Osteocyte (in vitro differentiated cells): ENCODE results near the gene MPRIP. TPM values are rescaled to one million over a fixed set of nuclear protein-coding genes. Genes with fewer than 3 reads are reported as not detected.
A peak's percentile ranks its signal among the peaks of the same experiment; 100 is the strongest.

Source experiments
- DNase-seq: peaks from one replicate; pipeline ENCODE4 v3.0.0; 2021; ENCODE audit warnings: mixed read lengths; ENCODE audit not compliant: unreplicated experiment; ENCODE audit errors: extremely low spot score
- H3K27ac Mint-ChIP-seq: one replicate; pipeline ENCODE4 v1.8.0; 2021; ENCODE audit warnings: mild to moderate bottlenecking, mixed read lengths; ENCODE audit not compliant: unreplicated experiment
- H3K27me3 Mint-ChIP-seq: one replicate; pipeline ENCODE4 v1.8.0; 2021; ENCODE audit warnings: mixed read lengths; ENCODE audit not compliant: unreplicated experiment
- H3K36me3 Mint-ChIP-seq: one replicate; pipeline ENCODE4 v1.8.0; 2021; ENCODE audit warnings: mixed read lengths; ENCODE audit not compliant: unreplicated experiment
- H3K4me1 Mint-ChIP-seq: one replicate; pipeline ENCODE4 v1.8.0; 2021; ENCODE audit warnings: mixed read lengths; ENCODE audit not compliant: unreplicated experiment
- H3K4me3 Mint-ChIP-seq: one replicate; pipeline ENCODE4 v1.8.0; 2021; ENCODE audit warnings: mild to moderate bottlenecking, moderate library complexity, mixed read lengths; ENCODE audit not compliant: unreplicated experiment
- H3K9me3 Mint-ChIP-seq: one replicate; pipeline ENCODE4 v1.8.0; 2021; ENCODE audit warnings: mixed read lengths; ENCODE audit not compliant: unreplicated experiment
- total RNA-seq: library from RNA; stranded (reverse); gene quantifications from 2 replicates; pipeline ENCODE4 v1.2.1, GENCODE V29; 2021
- TF ChIP-seq, protein P1 (sequence below): fragments of 200-600 bp; sonication (generic); IDR thresholded peaks from 2 replicates; pipeline ENCODE4 v1.5.0; 2021; ENCODE audit warnings: antibody characterized with exemption, mild to moderate bottlenecking, moderate library complexity

MPRIP gene
- total RNA-seq, 1 donor from 2014 or later, result 206 TPM

DNA sequence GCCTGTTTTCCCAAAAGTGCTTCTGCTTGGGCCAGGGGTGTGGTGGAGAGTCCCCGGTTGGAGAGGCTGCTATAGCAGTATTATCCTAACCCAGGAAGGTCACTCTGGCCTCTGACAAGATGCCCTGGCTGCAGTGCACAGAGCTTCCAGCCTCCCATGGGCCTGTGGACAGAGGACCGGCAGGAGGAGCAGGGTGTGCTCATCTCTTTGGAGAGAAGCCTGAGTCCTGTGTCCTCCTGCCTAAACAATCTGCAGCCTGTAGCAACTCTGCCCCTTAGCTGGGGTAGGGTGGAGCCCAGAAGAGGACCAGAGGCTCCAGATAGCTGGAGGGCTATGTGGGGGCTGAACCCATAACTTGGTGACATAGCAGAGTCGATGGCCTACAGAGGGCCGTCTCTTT lies 78.0 kb downstream of the MPRIP start:
- TF ChIP-seq, protein P1, sequence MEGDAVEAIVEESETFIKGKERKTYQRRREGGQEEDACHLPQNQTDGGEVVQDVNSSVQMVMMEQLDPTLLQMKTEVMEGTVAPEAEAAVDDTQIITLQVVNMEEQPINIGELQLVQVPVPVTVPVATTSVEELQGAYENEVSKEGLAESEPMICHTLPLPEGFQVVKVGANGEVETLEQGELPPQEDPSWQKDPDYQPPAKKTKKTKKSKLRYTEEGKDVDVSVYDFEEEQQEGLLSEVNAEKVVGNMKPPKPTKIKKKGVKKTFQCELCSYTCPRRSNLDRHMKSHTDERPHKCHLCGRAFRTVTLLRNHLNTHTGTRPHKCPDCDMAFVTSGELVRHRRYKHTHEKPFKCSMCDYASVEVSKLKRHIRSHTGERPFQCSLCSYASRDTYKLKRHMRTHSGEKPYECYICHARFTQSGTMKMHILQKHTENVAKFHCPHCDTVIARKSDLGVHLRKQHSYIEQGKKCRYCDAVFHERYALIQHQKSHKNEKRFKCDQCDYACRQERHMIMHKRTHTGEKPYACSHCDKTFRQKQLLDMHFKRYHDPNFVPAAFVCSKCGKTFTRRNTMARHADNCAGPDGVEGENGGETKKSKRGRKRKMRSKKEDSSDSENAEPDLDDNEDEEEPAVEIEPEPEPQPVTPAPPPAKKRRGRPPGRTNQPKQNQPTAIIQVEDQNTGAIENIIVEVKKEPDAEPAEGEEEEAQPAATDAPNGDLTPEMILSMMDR, result no peak
- Mint-ChIP-seq H3K27ac (peak overlapping the region; percentile 84), H3K4me3 (no peak overlapping the region), H3K9me3 (no peaks in the 10 kb centered on the region), H3K4me1 (peaks cover 46% of the 10 kb centered on the region), H3K27me3 (no peaks in the 10 kb centered on the region), H3K36me3 (no peaks in the 10 kb centered on the region)
- DNase-seq, result no peak

DNA sequence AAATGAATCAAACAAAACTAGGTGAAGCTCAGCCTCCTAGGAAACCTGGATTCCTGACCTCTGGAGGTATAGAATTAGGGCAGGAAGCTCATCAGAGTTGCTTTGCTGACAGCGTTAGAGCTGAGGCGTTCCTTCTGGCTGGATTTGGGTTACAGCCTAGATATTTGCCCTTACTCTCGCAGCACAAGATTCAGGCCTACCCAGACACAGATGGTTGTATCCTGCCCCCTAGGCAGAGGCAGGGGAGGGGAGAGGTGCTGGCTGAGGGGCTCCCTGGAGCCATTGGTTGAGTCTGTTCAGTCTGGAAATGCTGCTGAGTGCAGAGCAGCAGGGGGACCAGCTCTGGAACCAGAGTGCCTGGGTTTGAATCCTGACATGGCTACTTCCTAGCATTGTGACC lies 78.4 kb downstream of the MPRIP start:
- Mint-ChIP-seq H3K36me3 (no peaks in the 10 kb centered on the region), H3K4me3 (no peak overlapping the region), H3K9me3 (no peaks in the 10 kb centered on the region), H3K4me1 (peaks cover 50% of the 10 kb centered on the region), H3K27me3 (no peaks in the 10 kb centered on the region), H3K27ac (peak overlapping the region; percentile 84)
- no peak for DNase-seq
- TF ChIP-seq, protein P1, result no peak

DNA sequence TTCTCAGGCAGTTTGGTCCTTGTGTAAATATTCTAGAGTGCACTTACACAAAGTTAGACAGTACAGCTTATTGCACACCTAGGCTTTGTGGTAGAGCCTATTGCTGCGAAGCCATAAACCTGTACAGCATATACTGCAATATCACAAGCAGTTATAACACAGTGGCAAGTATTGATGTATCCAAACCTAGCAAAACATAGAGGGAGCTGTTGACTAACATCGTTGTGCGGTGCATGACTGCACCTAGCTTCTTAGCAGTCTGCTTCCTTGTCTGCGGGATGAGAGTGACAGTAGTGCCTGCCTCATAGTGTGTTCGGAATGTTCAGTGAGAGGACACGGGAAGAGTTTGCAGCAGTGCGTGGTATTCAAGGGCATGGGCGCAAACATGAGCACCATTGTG lies 78.9 kb downstream of the MPRIP start:
- H3K27ac Mint-ChIP-seq, result no peak overlapping the region
- no peaks in the 10 kb centered on the region for H3K9me3 Mint-ChIP-seq
- DNase-seq, result no peak
- peaks cover 53% of the 10 kb centered on the region for H3K4me1 Mint-ChIP-seq
- no peaks in the 10 kb centered on the region for H3K27me3 Mint-ChIP-seq
- no peak overlapping the region for H3K4me3 Mint-ChIP-seq
- H3K36me3 Mint-ChIP-seq, result no peaks in the 10 kb centered on the region
- TF ChIP-seq, protein P1, result no peak

DNA sequence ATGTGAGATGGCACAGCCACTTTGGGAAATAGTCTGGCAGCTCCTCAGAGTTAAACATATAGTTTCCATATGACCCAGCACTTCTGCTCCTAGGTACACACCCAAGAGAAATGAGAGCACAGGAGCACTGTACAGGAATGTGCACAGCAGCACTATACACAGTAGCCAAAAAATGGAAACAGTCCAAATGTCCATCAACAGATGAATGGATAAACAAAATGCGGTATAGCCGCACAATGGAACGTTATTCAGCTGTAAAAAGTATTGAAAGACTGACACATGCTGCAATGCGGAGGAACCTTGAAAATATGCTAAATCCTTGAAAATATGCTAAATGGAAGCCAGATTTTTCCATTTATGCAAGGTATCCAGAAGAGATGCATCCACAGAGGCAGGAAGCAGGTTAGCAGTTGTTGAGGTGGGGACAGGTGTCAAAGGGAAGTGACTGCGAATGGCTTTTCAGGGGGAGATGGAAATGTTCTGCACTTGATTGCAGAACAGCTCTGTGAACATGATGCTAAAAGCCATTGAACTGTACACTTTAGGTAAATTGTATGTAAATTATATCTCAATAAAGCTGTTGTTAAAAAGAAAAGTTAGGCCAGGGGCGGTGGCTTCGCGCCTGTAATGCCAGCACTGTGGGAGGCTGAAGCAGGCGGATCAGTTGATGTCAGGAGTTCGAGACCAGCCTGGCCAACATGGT lies 80.7 kb downstream of the MPRIP start:
- Mint-ChIP-seq H3K36me3 (no peaks in the 10 kb centered on the region), H3K4me1 (peaks cover 55% of the 10 kb centered on the region), H3K27me3 (no peaks in the 10 kb centered on the region), H3K4me3 (no peak overlapping the region), H3K27ac (no peak overlapping the region), H3K9me3 (no peaks in the 10 kb centered on the region)
- TF ChIP-seq, protein P1, result no peak
- no peak for DNase-seq

DNA sequence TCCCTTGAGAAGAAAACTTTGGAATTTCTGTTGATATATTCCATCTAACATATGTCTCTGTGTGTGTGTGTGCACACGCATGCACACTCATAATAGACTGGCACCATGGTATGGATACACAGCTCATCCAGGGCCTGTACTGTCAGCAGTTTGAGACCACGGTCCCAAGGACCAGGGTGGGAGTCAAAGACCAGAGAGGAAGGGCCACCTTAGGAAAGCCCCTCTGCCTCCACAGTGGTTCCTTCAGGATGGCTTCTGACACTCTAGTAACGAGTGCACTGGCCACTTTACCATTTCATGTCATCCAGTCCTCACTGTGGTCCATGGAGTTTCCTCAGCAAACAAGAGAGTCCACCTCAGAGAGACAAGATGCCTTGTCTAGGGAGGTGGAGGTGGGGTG lies 82.1 kb downstream of the MPRIP start:
- H3K27me3 Mint-ChIP-seq, result no peaks in the 10 kb centered on the region
- peaks cover 44% of the 10 kb centered on the region for H3K4me1 Mint-ChIP-seq
- no peak for DNase-seq
- H3K27ac Mint-ChIP-seq, result no peak overlapping the region
- H3K36me3 Mint-ChIP-seq, result peaks cover 5% of the 10 kb centered on the region
- TF ChIP-seq, protein P1, result no peak
- H3K4me3 Mint-ChIP-seq, result no peak overlapping the region
- H3K9me3 Mint-ChIP-seq, result no peaks in the 10 kb centered on the region
